ENCODE results near the gene NMS. TPM values are rescaled to one million over a fixed set of nuclear protein-coding genes. Genes with fewer than 3 reads are reported as not detected.

The NMS gene
- total RNA-seq (2021; fragmentation: NEBNext Ultra II Directional; extraction: Animal tissue kit (Norgen Biotek cat#: 25700)) (not detected in 2 replicates), polyA plus RNA-seq (2011; rRNA removed) (not detected in 2 replicates), polyA minus RNA-seq (2011; rRNA and poly(A)+ RNA removed) (not detected in 2 replicates)
- polyA plus RNA-seq (2011; cell fraction: cytosol; rRNA removed): not detected
- polyA plus RNA-seq (2011; cell fraction: nucleus; rRNA removed): not detected
- not detected in 4 replicates for polyA plus RNA-seq (2012, experiment 1 of 2)
- polyA plus RNA-seq (2012, experiment 2 of 2): not detected
- polyA plus RNA-seq (2013, experiment 1 of 2): not detected
- not detected for polyA plus RNA-seq (2013, experiment 2 of 2)
- polyA minus RNA-seq (2011; cell fraction: cytosol; rRNA and poly(A)+ RNA removed): not detected
- polyA minus RNA-seq (2011; cell fraction: nucleus; rRNA and poly(A)+ RNA removed): not detected
- long read RNA-seq, experiment 1: 0 reads
- long read RNA-seq, experiment 2: 0 reads

- 97% methylated on average over 5 of the region's 7 CpGs; no CpG with 5 or more reads in 1 of the 2 experiments for WGBS, 2 experiments (ENCODE audit: extremely low coverage in 1 of 2, insufficient coverage in 1 of 2, insufficient read length in 1 of 2, insufficient replicate concordance in 2 of 2, low coverage in 1 of 2, low lambda C conversion rate in 2 of 2, missing lambda C conversion rate in 1 of 2)
- no peak within 1 kb of the TSS for H4K8ac ChIP-seq (ENCODE audit: extremely low read depth, insufficient read depth, low read length)
- no peaks in the 10 kb centered on the region for H3K23me2 ChIP-seq (ENCODE audit: low read depth, low read length)
- H3K23ac ChIP-seq (ENCODE audit: insufficient read length): no peak within 1 kb of the TSS
- no peak within 1 kb of the TSS for H2BK12ac ChIP-seq (ENCODE audit: low read depth, low read length)
- no peak within 1 kb of the TSS for H3K4me2 ChIP-seq (ENCODE audit: insufficient read depth in 1 of 2, low read depth in 2 of 2, low read length in 2 of 2)
- no peaks in the 10 kb centered on the region for H4K20me1 ChIP-seq (replicated peaks in 1 of 2; ENCODE audit: control insufficient read depth in 1 of 2, insufficient read depth in 2 of 2, low read length in 2 of 2)
- H2AK5ac ChIP-seq (ENCODE audit: low read depth, low read length): no peak within 1 kb of the TSS
- H2BK120ac ChIP-seq (replicated peaks; ENCODE audit: low read depth, low read length): no peak within 1 kb of the TSS
- H3K27me3 ChIP-seq (replicated peaks in 1 of 4; ENCODE audit: control insufficient read depth in 3 of 4, extremely low read depth in 1 of 4, insufficient read depth in 3 of 4, low read length in 3 of 4): no peaks in the 10 kb centered on the region
- H3K14ac ChIP-seq (ENCODE audit: insufficient read length): no peak within 1 kb of the TSS
- no peak within 1 kb of the TSS for H3K9ac ChIP-seq (replicated peaks in 1 of 4; ENCODE audit: extremely low read depth in 1 of 4, low read depth in 3 of 4, low read length in 3 of 4)
- H4K5ac ChIP-seq (ENCODE audit: insufficient read length, low read depth, low read length): no peak within 1 kb of the TSS
- H3K4me3 ChIP-seq (ENCODE audit: extremely low read depth in 1 of 4, insufficient read depth in 2 of 4, low read depth in 3 of 4, low read length in 4 of 4): no peak within 1 kb of the TSS
- H3K4me1 ChIP-seq (replicated peaks in 1 of 4; ENCODE audit: control insufficient read depth in 3 of 4, insufficient read depth in 4 of 4, low read length in 3 of 4): no peaks in the 10 kb centered on the region
- no peak for DNase-seq (ENCODE audit: low read depth in 1 of 2, low spot score in 2 of 2)
- no peaks in the 10 kb centered on the region for H3K79me1 ChIP-seq (ENCODE audit: low read depth, low read length)
- no peak within 1 kb of the TSS for H3K4ac ChIP-seq (replicated peaks; ENCODE audit: insufficient read length, low read depth, low read length)
- no peak within 1 kb of the TSS for H2AFZ ChIP-seq (ENCODE audit: low read length)
- no peaks in the 10 kb centered on the region for H3K36me3 ChIP-seq (ENCODE audit: control insufficient read depth in 2 of 4, insufficient read depth in 4 of 4, low read length in 3 of 4)
- no peak for FAIRE-seq
- no peak within 1 kb of the TSS for H3K18ac ChIP-seq (ENCODE audit: extremely low read depth, low read length)
- H2BK20ac ChIP-seq (ENCODE audit: low read length): no peak within 1 kb of the TSS
- no peaks in the 10 kb centered on the region for H3K79me2 ChIP-seq (ENCODE audit: control insufficient read depth in 1 of 2, insufficient read depth in 2 of 2, low read length in 2 of 2)
- H3K9me3 ChIP-seq (ENCODE audit: insufficient read depth in 2 of 2, low read depth in 1 of 2, low read length in 1 of 2): no peaks in the 10 kb centered on the region
- no peak within 1 kb of the TSS for H3K27ac ChIP-seq (ENCODE audit: low read depth, low read length)
- ChIA-PET CTCF (ENCODE audit: partially characterized antibody) (interaction anchor here (0.9 to 1.1 kb wide), 3 partner anchors 11 to 170 kb away, joined by 4 to 5 read pairs (median 4); no protein-coding TSS in a partner anchor), POLR2A (ENCODE audit: partially characterized antibody) (interaction anchor here (1.4 to 1.6 kb wide), 2 partner anchors 22 to 93 kb away, joined by 3 read pairs; partner anchors contain the start of gene PDCL3)
- H4K91ac ChIP-seq (replicated peaks; ENCODE audit: insufficient read length, low read length): no peak within 1 kb of the TSS
- H2BK5ac ChIP-seq (ENCODE audit: low read depth, low read length): no peak within 1 kb of the TSS
- H3K56ac ChIP-seq (replicated peaks; ENCODE audit: insufficient read length, low read depth, low read length): no peak within 1 kb of the TSS
- no peak within 1 kb of the TSS for H2BK15ac ChIP-seq (ENCODE audit: low read length)
- TF ChIP-seq PHF8 (conservative IDR thresholded peaks at IDR 0.05; ENCODE audit: low read depth, low read length): no peak
- TF ChIP-seq KDM1A (IDR thresholded peaks at IDR 0.05; ENCODE audit: borderline replicate concordance, low read length): no peak
- no peak for TF ChIP-seq JUN (IDR thresholded peaks at IDR 0.05; ENCODE audit: low read depth, low read length)
- TF ChIP-seq SP4 (IDR thresholded peaks at IDR 0.05; ENCODE audit: low read length): no peak
- TF ChIP-seq KDM5A (IDR thresholded peaks at IDR 0.05; ENCODE audit: low read length): no peak
- no peak for TF ChIP-seq SP2 (IDR thresholded peaks at IDR 0.05; ENCODE audit: low read length)
- TF ChIP-seq BACH1 (IDR thresholded peaks at IDR 0.05; ENCODE audit: low read length): no peak
- TF ChIP-seq, protein P1, sequence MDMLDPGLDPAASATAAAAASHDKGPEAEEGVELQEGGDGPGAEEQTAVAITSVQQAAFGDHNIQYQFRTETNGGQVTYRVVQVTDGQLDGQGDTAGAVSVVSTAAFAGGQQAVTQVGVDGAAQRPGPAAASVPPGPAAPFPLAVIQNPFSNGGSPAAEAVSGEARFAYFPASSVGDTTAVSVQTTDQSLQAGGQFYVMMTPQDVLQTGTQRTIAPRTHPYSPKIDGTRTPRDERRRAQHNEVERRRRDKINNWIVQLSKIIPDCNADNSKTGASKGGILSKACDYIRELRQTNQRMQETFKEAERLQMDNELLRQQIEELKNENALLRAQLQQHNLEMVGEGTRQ (IDR thresholded peaks at IDR 0.05; ENCODE audit: low read length): no peak
- no peak for TF ChIP-seq SIN3A (conservative IDR thresholded peaks at IDR 0.05 in 1 of 2, IDR thresholded peaks at IDR 0.05 in 1 of 2; ENCODE audit: low read depth in 1 of 2, low read length in 2 of 2)
- no peak for TF ChIP-seq EP300 (IDR thresholded peaks at IDR 0.05; ENCODE audit: borderline replicate concordance in 1 of 2, low read depth in 2 of 2, low read length in 2 of 2)
- no peak for TF ChIP-seq EZH2 (IDR thresholded peaks at IDR 0.05; ENCODE audit: low read depth, low read length, severe bottlenecking)
Observed at GRCh38 chr2:100470182-100470581, at the start of gene NMS. Gene NMS (plus strand): TSS chr2:100470482. CDS start chr2:100470489, 7 bp downstream.

Data from H1 (cell line).